Measurements from ENCODE around the gene CDHR5. TPM values are rescaled to one million over a fixed set of nuclear protein-coding genes. Genes with fewer than 3 reads are reported as not detected.

CDHR5 gene
- total RNA-seq, 1 donor from 2014 or later = not detected

- intact Hi-C loops (cut with micrococcal nuclease) = no loop called here
- H3K4me3 ChIP-seq = peak overlapping the region; percentile 17
- peaks cover 37% of the 10 kb centered on the region for H3K4me1 ChIP-seq
- TF ChIP-seq CTCF (IDR thresholded peaks at IDR 0.05; ENCODE audit: borderline replicate concordance) = no peak
- H3K9me3 ChIP-seq (replicated peaks) = no peaks in the 10 kb centered on the region
- no peak for DNase-seq
- peak overlapping the region; percentile 65 for H3K27ac ChIP-seq (replicated peaks)
- no peaks in the 10 kb centered on the region for H3K27me3 ChIP-seq (ENCODE audit: low read depth)
- peaks cover 100% of the 10 kb centered on the region for H3K36me3 ChIP-seq
These were observed 16.6 kb downstream of the CDHR5 start for GRCh38 chr11:607971-608659.

GRCh38 chr11:607020-607780 lies 17.6 kb downstream of the CDHR5 start:
- no peak overlapping the region for H3K27ac ChIP-seq (replicated peaks)
- H3K9me3 ChIP-seq (replicated peaks) = no peaks in the 10 kb centered on the region
- no peak for DNase-seq
- peaks cover 100% of the 10 kb centered on the region for H3K36me3 ChIP-seq
- peaks cover 29% of the 10 kb centered on the region for H3K4me1 ChIP-seq
- no peak for TF ChIP-seq CTCF (IDR thresholded peaks at IDR 0.05; ENCODE audit: borderline replicate concordance)
- intact Hi-C loops (cut with micrococcal nuclease) = no loop called here
- no peaks in the 10 kb centered on the region for H3K27me3 ChIP-seq (ENCODE audit: low read depth)
- H3K4me3 ChIP-seq = no peak overlapping the region

GRCh38 chr11:606245-606644 lies 18.5 kb downstream of the CDHR5 start:
- TF ChIP-seq CTCF (IDR thresholded peaks at IDR 0.05; ENCODE audit: borderline replicate concordance) = no peak
- Histone ChIP-seq H3K4me3 (no peak overlapping the region), H3K36me3 (peaks cover 100% of the 10 kb centered on the region), H3K27ac (replicated peaks) (peak overlapping the region; percentile 72), H3K27me3 (ENCODE audit: low read depth) (no peaks in the 10 kb centered on the region), H3K4me1 (peaks cover 25% of the 10 kb centered on the region), H3K9me3 (replicated peaks) (no peaks in the 10 kb centered on the region)
- peak; percentile 77 for DNase-seq
- intact Hi-C loops (cut with micrococcal nuclease) = no loop called here

GRCh38 chr11:605286-606129 lies 19.2 kb downstream of the CDHR5 start:
- H3K27me3 ChIP-seq (ENCODE audit: low read depth) = no peaks in the 10 kb centered on the region
- peak overlapping the region; percentile 72 for H3K27ac ChIP-seq (replicated peaks)
- H3K4me3 ChIP-seq = no peak overlapping the region
- peaks cover 100% of the 10 kb centered on the region for H3K36me3 ChIP-seq
- intact Hi-C loops (cut with micrococcal nuclease) = no loop called here
- DNase-seq = no peak
- TF ChIP-seq CTCF (IDR thresholded peaks at IDR 0.05; ENCODE audit: borderline replicate concordance) = no peak
- H3K9me3 ChIP-seq (replicated peaks) = no peaks in the 10 kb centered on the region
- peaks cover 25% of the 10 kb centered on the region for H3K4me1 ChIP-seq

- no peak for TF ChIP-seq CTCF (IDR thresholded peaks at IDR 0.05; ENCODE audit: borderline replicate concordance)
- DNase-seq = no peak
- H3K27ac ChIP-seq (replicated peaks) = no peak overlapping the region
- no peak overlapping the region for H3K4me3 ChIP-seq
- H3K36me3 ChIP-seq = peaks cover 100% of the 10 kb centered on the region
- H3K27me3 ChIP-seq (ENCODE audit: low read depth) = no peaks in the 10 kb centered on the region
- H3K9me3 ChIP-seq (replicated peaks) = no peaks in the 10 kb centered on the region
- intact Hi-C loops (cut with micrococcal nuclease) = no loop called here
- peaks cover 15% of the 10 kb centered on the region for H3K4me1 ChIP-seq
These were observed 21.6 kb downstream of the CDHR5 start for GRCh38 chr11:603154-603553.

All from left ventricle myocardium inferior (tissue), 1 donor.